Body of pancreas (tissue), 4 donors: ENCODE data around the gene INAFM2.

Source experiments
- CTCF ChIP-seq, 7 experiments: fragments of 450-650 bp in 4 of 7; fragments of 200-600 bp in 3 of 7; sonication (generic) in 3 of 7; IDR thresholded peaks; one replicate each; pipeline ENCODE4 v1.5.1; 2016 to 2019; ENCODE audit warnings: antibody characterized with exemption in 7 of 7
- POLR2A ChIP-seq, 3 donors: fragments of 450-650 bp; IDR thresholded peaks; one replicate each; pipeline ENCODE4 v1.6.1; 2016; ENCODE audit warnings: antibody characterized with exemption in 3 of 3, mild to moderate bottlenecking in 2 of 3

GRCh38 chr15:40282869-40283614, 40.5 kb upstream of the INAFM2 start, which contains the start of gene ANKRD63:
- no peak for TF ChIP-seq CTCF (IDR thresholded peaks at IDR 0.05)
- no peak for TF ChIP-seq POLR2A (IDR thresholded peaks at IDR 0.05)
